ES-I3 (cell line): ENCODE results near the gene SYT14.
"Not testable (repeated sequence)": the region's sequence is repeated elsewhere in the genome, so short reads cannot be mapped to it uniquely, and the experiment has no call there.

Source experiments
- H3K36me3 ChIP-seq: 2 replicates; pipeline ENCODE4 v1.6.1; 2013; ENCODE audit warnings: mild to moderate bottlenecking, low read length, control low read depth, moderate library complexity; ENCODE audit not compliant: insufficient read depth
- H3K4me1 ChIP-seq: 2 replicates; pipeline ENCODE4 v1.6.1; 2013; ENCODE audit warnings: mild to moderate bottlenecking, control low read depth, low read length; ENCODE audit not compliant: insufficient read depth
- H3K9ac ChIP-seq: 2 replicates; pipeline ENCODE4 v1.6.1; 2013; ENCODE audit warnings: low read depth, mild to moderate bottlenecking, low read length, moderate library complexity
- H3K9me3 ChIP-seq: 2 replicates; pipeline ENCODE4 v1.6.1; 2013; ENCODE audit warnings: mild to moderate bottlenecking, low read length, moderate library complexity; ENCODE audit not compliant: control insufficient read depth, insufficient read depth

Gene SYT14

GRCh38 chr1:209965996-209966395, 28.0 kb downstream of the SYT14 start:
- H3K4me1 ChIP-seq, result no peaks in the 10 kb centered on the region
- H3K9ac ChIP-seq, result no peak overlapping the region
- H3K36me3 ChIP-seq, result no peaks in the 10 kb centered on the region
- no peaks in the 10 kb centered on the region for H3K9me3 ChIP-seq

- H3K9me3 ChIP-seq, H3K36me3 ChIP-seq, H3K9ac ChIP-seq, H3K4me1 ChIP-seq: not testable (repeated sequence)
Measured at GRCh38 chr1:209978721-209979120, 40.7 kb downstream of the SYT14 start.

- Histone ChIP-seq H3K9me3 (no peaks in the 10 kb centered on the region), H3K9ac (no peak overlapping the region), H3K36me3 (no peaks in the 10 kb centered on the region), H3K4me1 (no peaks in the 10 kb centered on the region)
Measured at GRCh38 chr1:209983953-209984352, 45.9 kb downstream of the SYT14 start.

- H3K36me3 ChIP-seq, result no peaks in the 10 kb centered on the region
- H3K9me3 ChIP-seq, result no peaks in the 10 kb centered on the region
- H3K4me1 ChIP-seq, result no peaks in the 10 kb centered on the region; the same call in 1 of the 2 replicates
- no peak overlapping the region for H3K9ac ChIP-seq
Measured at GRCh38 chr1:209985002-209985401, 47.0 kb downstream of the SYT14 start.

- H3K9me3 ChIP-seq, result no peaks in the 10 kb centered on the region
- H3K9ac ChIP-seq, result no peak overlapping the region
- H3K4me1 ChIP-seq, result no peaks in the 10 kb centered on the region; the same call in 1 of the 2 replicates
- no peaks in the 10 kb centered on the region for H3K36me3 ChIP-seq
Measured at GRCh38 chr1:209988706-209989105, 50.7 kb downstream of the SYT14 start.

DNA sequence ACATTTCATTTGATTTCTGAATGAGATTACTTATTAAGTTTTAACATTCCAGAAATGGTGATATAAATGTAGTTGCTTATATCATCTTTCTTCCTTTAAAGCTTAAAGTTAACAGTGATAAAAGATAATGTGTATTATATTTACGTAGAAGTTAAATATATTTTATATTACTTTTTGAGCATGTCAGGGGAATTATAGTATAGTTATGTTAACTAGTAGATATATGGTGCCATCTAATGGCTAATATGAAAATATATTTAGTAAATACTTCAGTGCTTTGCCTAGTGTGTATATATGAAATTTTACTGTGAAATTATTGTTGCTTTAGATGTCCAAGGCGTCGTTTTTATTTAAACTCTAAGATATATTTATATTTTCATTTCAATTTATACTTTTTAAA, 51.5 kb downstream of the SYT14 start:
- Histone ChIP-seq H3K4me1 (no peaks in the 10 kb centered on the region; the same call in 1 of the 2 replicates), H3K36me3 (no peaks in the 10 kb centered on the region; the same call in 1 of the 2 replicates), H3K9ac (no peak overlapping the region), H3K9me3 (no peaks in the 10 kb centered on the region)

GRCh38 chr1:209993061-209993830, 55.2 kb downstream of the SYT14 start:
- Histone ChIP-seq H3K9ac (no peak overlapping the region), H3K36me3 (no peaks in the 10 kb centered on the region; the same call in 1 of the 2 replicates), H3K9me3 (no peaks in the 10 kb centered on the region), H3K4me1 (no peaks in the 10 kb centered on the region; the same call in 1 of the 2 replicates)

DNA sequence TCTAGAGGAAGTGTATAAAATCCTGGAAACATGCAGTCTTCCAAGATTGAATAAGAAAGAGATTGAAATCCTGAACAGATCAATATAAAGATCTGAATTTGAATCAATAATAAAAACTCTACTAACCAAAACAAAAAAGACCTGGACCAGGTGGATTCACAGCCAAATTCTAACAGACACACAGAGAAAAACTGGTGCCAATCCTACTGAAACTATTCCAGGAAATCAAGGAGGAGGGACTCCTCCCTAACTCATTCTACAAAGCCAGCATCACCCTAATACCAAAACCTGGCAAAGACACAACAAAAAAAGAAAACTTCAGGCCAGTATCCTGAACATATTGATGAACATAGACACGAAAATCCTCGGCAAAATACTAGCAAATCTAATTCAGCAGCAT, 58.3 kb downstream of the SYT14 start:
- H3K4me1 ChIP-seq, result no peaks in the 10 kb centered on the region
- no peaks in the 10 kb centered on the region; the same call in 1 of the 2 replicates for H3K36me3 ChIP-seq
- no peaks in the 10 kb centered on the region for H3K9me3 ChIP-seq
- no peak overlapping the region for H3K9ac ChIP-seq

- no peaks in the 10 kb centered on the region for H3K4me1 ChIP-seq
- H3K9me3 ChIP-seq, result no peaks in the 10 kb centered on the region
- no peak overlapping the region for H3K9ac ChIP-seq
- no peaks in the 10 kb centered on the region; the same call in 1 of the 2 replicates for H3K36me3 ChIP-seq
Measured at GRCh38 chr1:209999005-209999404, 61.0 kb downstream of the SYT14 start.

GRCh38 chr1:210001751-210002150, 63.7 kb downstream of the SYT14 start:
- no peak overlapping the region for H3K9ac ChIP-seq
- no peaks in the 10 kb centered on the region for H3K4me1 ChIP-seq
- H3K9me3 ChIP-seq, result no peaks in the 10 kb centered on the region
- no peaks in the 10 kb centered on the region for H3K36me3 ChIP-seq

GRCh38 chr1:210003501-210003900, 65.5 kb downstream of the SYT14 start:
- Histone ChIP-seq H3K4me1 (no peaks in the 10 kb centered on the region), H3K9me3 (no peaks in the 10 kb centered on the region), H3K9ac (no peak overlapping the region), H3K36me3 (no peaks in the 10 kb centered on the region)

- Histone ChIP-seq H3K9ac (no peak overlapping the region), H3K9me3 (no peaks in the 10 kb centered on the region), H3K36me3 (no peaks in the 10 kb centered on the region), H3K4me1 (no peaks in the 10 kb centered on the region)
Measured at GRCh38 chr1:210010161-210010560, 72.1 kb downstream of the SYT14 start.

- Histone ChIP-seq H3K9me3 (no peaks in the 10 kb centered on the region), H3K36me3 (no peaks in the 10 kb centered on the region), H3K9ac (no peak overlapping the region), H3K4me1 (no peaks in the 10 kb centered on the region)
Measured at GRCh38 chr1:210021145-210021860, 83.3 kb downstream of the SYT14 start.

DNA sequence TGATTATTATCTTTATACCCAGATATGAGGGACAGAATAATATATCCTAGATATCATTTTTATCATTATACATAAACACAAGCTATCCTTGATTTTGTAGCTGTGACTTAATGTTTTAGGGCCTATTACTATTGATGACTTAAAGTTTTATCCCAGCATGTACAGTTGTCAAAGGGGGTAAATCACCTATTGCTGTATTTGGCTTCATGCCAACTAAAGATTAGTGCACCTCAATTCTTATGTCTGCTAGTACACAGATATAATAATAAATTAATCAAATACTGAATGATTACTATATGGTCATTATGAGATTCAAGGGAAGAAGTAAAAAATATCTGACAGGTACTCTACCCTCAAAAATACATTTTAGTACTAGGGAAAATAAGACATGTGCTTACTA, 84.0 kb downstream of the SYT14 start:
- H3K9me3 ChIP-seq, result no peaks in the 10 kb centered on the region

GRCh38 chr1:210024282-210024681, 86.3 kb downstream of the SYT14 start:
- Histone ChIP-seq H3K9ac (no peak overlapping the region), H3K36me3 (no peaks in the 10 kb centered on the region), H3K4me1 (no peaks in the 10 kb centered on the region), H3K9me3 (no peaks in the 10 kb centered on the region)

More for the DNA sequence above, 84.0 kb downstream of the SYT14 start:
- H3K36me3 ChIP-seq, result no peaks in the 10 kb centered on the region
- H3K4me1 ChIP-seq, result no peaks in the 10 kb centered on the region
- no peak overlapping the region for H3K9ac ChIP-seq
